H9 (cell line): ENCODE measurements around the gene CLRN3. TPM values are rescaled to one million over a fixed set of nuclear protein-coding genes. Genes with fewer than 3 reads are reported as not detected.

Experiments
- DNase-seq: peaks from one replicate; pipeline ENCODE4 v3.0.0-alpha.2; 2017
- H2AFZ ChIP-seq: one replicate; pipeline ENCODE4 v1.6.1; 2013; ENCODE audit warnings: mild to moderate bottlenecking, low read length, control low read depth, moderate library complexity
- H2AK5ac ChIP-seq: 2 replicates; pipeline ENCODE4 v1.6.1; 2013; ENCODE audit warnings: low read length, control low read depth, mixed read lengths; ENCODE audit not compliant: insufficient read length
- H2BK120ac ChIP-seq: one replicate; pipeline ENCODE4 v1.6.1; 2013; ENCODE audit warnings: low read depth, mild to moderate bottlenecking, low read length, control low read depth, inconsistent platforms; ENCODE audit not compliant: poor library complexity, severe bottlenecking
- H2BK12ac ChIP-seq: 2 replicates; pipeline ENCODE4 v1.6.1; 2013; ENCODE audit warnings: low read length, control low read depth, mixed read lengths, low read depth; ENCODE audit not compliant: insufficient read length
- H2BK15ac ChIP-seq: 2 replicates; pipeline ENCODE4 v1.6.1; 2013; ENCODE audit warnings: low read depth, low read length, control low read depth
- H2BK20ac ChIP-seq: one replicate; pipeline ENCODE4 v1.6.1; 2013; ENCODE audit warnings: low read depth, mild to moderate bottlenecking, low read length, control low read depth, inconsistent platforms; ENCODE audit not compliant: poor library complexity, severe bottlenecking
- H2BK5ac ChIP-seq: 2 replicates; pipeline ENCODE4 v1.6.1; 2013; ENCODE audit warnings: low read length, control low read depth, mixed read lengths; ENCODE audit not compliant: insufficient read length
- H3K14ac ChIP-seq: 2 replicates; pipeline ENCODE4 v1.6.1; 2013; ENCODE audit warnings: low read length, control low read depth; ENCODE audit not compliant: insufficient read depth
- H3K18ac ChIP-seq: 2 replicates; pipeline ENCODE4 v1.6.1; 2013; ENCODE audit warnings: low read depth, mild to moderate bottlenecking, mixed read lengths, low read length, control low read depth; ENCODE audit not compliant: insufficient read length
- H3K23ac ChIP-seq: 2 replicates; pipeline ENCODE4 v1.6.1; 2013; ENCODE audit warnings: low read length, control low read depth, mixed read lengths, low read depth; ENCODE audit not compliant: insufficient read length
- H3K23me2 ChIP-seq: 2 replicates; pipeline ENCODE4 v1.6.1; 2013; ENCODE audit warnings: low read depth, mild to moderate bottlenecking, mixed read lengths, low read length, control low read depth; ENCODE audit not compliant: insufficient read length, poor library complexity, severe bottlenecking
- H3K27ac ChIP-seq: 2 replicates; pipeline ENCODE4 v1.5.1; 2013; ENCODE audit warnings: low read length, control low read depth, mixed read lengths, low read depth; ENCODE audit not compliant: insufficient read length
- H3K27me3 ChIP-seq: 2 replicates; pipeline ENCODE4 v1.6.1; 2013; ENCODE audit warnings: low read length, control low read depth, inconsistent platforms; ENCODE audit not compliant: insufficient read depth
- H3K4ac ChIP-seq: 2 replicates; pipeline ENCODE4 v1.6.1; 2013; ENCODE audit warnings: low read depth, mild to moderate bottlenecking, control low read depth, inconsistent platforms, low read length, moderate library complexity
- H3K4me1 ChIP-seq: 2 replicates; pipeline ENCODE4 v1.6.1; 2013; ENCODE audit warnings: low read length, control low read depth, inconsistent platforms; ENCODE audit not compliant: insufficient read depth
- H3K4me2 ChIP-seq: 2 replicates; pipeline ENCODE4 v1.6.1; 2013; ENCODE audit warnings: low read length, control low read depth, mixed read lengths; ENCODE audit not compliant: insufficient read length, insufficient read depth
- H3K56ac ChIP-seq: 2 replicates; pipeline ENCODE4 v1.6.1; 2013; ENCODE audit warnings: low read depth, mild to moderate bottlenecking, mixed read lengths, low read length, control low read depth; ENCODE audit not compliant: insufficient read length
- H3K79me1 ChIP-seq: 2 replicates; pipeline ENCODE4 v1.6.1; 2013; ENCODE audit warnings: low read depth, mild to moderate bottlenecking, moderate library complexity, low read length, control low read depth, inconsistent platforms; ENCODE audit not compliant: insufficient read depth, poor library complexity, severe bottlenecking
- H3K79me2 ChIP-seq: 2 replicates; pipeline ENCODE4 v1.6.1; 2013; ENCODE audit warnings: low read length, control low read depth, inconsistent platforms; ENCODE audit not compliant: insufficient read depth
- H3K9ac ChIP-seq: 2 replicates; pipeline ENCODE4 v1.6.1; 2013; ENCODE audit warnings: low read length, control low read depth, mixed read lengths; ENCODE audit not compliant: insufficient read length; ENCODE audit errors: extremely low read depth
- H3K9me3 ChIP-seq: one replicate; pipeline ENCODE4 v1.6.1; 2013; ENCODE audit warnings: low read depth, low read length, inconsistent platforms; ENCODE audit not compliant: control insufficient read depth
- H3T11ph ChIP-seq: one replicate; pipeline ENCODE4 v1.6.1; 2013; ENCODE audit warnings: mild to moderate bottlenecking, low read length, control low read depth, inconsistent platforms
- H4K20me1 ChIP-seq: one replicate; pipeline ENCODE4 v1.6.1; 2013; ENCODE audit not compliant: control insufficient read depth, insufficient read length, insufficient read depth
- H4K5ac ChIP-seq: 2 replicates; pipeline ENCODE4 v1.6.1; 2013; ENCODE audit warnings: low read depth, mild to moderate bottlenecking, mixed read lengths, low read length, control low read depth; ENCODE audit not compliant: insufficient read length
- H4K8ac ChIP-seq: replicated peaks from 2 replicates; pipeline ENCODE4 v1.6.1; 2013; ENCODE audit warnings: low read length, control low read depth, mixed read lengths, low read depth; ENCODE audit not compliant: insufficient read length
- H4K91ac ChIP-seq: 2 replicates; pipeline ENCODE4 v1.6.1; 2013; ENCODE audit warnings: low read depth, mild to moderate bottlenecking, moderate library complexity, mixed read lengths, low read length, control low read depth; ENCODE audit not compliant: insufficient read length
- H3K27ac Mint-ChIP-seq, 3 experiments: 2 replicates in 2 of 3; 3 replicates in 1 of 3; pipeline ENCODE4 v1.8.0; 2020 to 2021; ENCODE audit warnings: mixed read lengths in 3 of 3, mild to moderate bottlenecking in 1 of 3, moderate library complexity in 1 of 3
- H3K27me3 Mint-ChIP-seq: 2 replicates; pipeline ENCODE4 v1.8.0; 2021; ENCODE audit warnings: low read depth, mild to moderate bottlenecking, moderate library complexity, mixed read lengths
- H3K36me3 Mint-ChIP-seq, 3 experiments: 2 replicates in 2 of 3; 3 replicates in 1 of 3; pipeline ENCODE4 v1.8.0; 2020 to 2021; ENCODE audit warnings: low read depth in 3 of 3, mixed read lengths in 3 of 3; ENCODE audit not compliant: insufficient read depth in 1 of 3
- H3K4me1 Mint-ChIP-seq, 2 experiments: 2 replicates each; pipeline ENCODE4 v1.8.0; 2020; ENCODE audit warnings: mixed read lengths in 2 of 2
- H3K4me3 Mint-ChIP-seq, 2 experiments: 2 replicates in 1 of 2; 3 replicates in 1 of 2; pipeline ENCODE4 v1.8.0; 2020 to 2021; ENCODE audit warnings: mild to moderate bottlenecking in 2 of 2, mixed read lengths in 2 of 2, moderate library complexity in 1 of 2
- H3K9me3 Mint-ChIP-seq, 2 experiments: 2 replicates in 1 of 2; 3 replicates in 1 of 2; pipeline ENCODE4 v1.8.0; 2020; ENCODE audit warnings: mild to moderate bottlenecking in 2 of 2, mixed read lengths in 2 of 2, moderate library complexity in 1 of 2
- WGBS: extraction: QIAGEN DNeasy Blood & Tissue Kit; methylation state at CpG from one replicate; pipeline ENCODE4 v1.1.7; 2013; ENCODE audit warnings: missing lambda C conversion rate, low lambda C conversion rate, mixed read lengths; ENCODE audit not compliant: insufficient read length; ENCODE audit errors: extremely low coverage; 5-methylcytosine and 5-hydroxymethylcytosine counted together
- total RNA-seq: library from RNA; stranded (reverse); gene quantifications from 2 replicates; pipeline ENCODE4 v1.2.1, GENCODE V29; 2021
- TF ChIP-seq, protein P1 (sequence below): fragments of 200-600 bp; sonication (generic); conservative IDR thresholded peaks from 3 replicates; pipeline ENCODE4 v1.8.0; 2021; ENCODE audit warnings: antibody characterized with exemption, mild to moderate bottlenecking

Gene CLRN3
- total RNA-seq, 1 experiment from 2014 or later = not detected

DNA sequence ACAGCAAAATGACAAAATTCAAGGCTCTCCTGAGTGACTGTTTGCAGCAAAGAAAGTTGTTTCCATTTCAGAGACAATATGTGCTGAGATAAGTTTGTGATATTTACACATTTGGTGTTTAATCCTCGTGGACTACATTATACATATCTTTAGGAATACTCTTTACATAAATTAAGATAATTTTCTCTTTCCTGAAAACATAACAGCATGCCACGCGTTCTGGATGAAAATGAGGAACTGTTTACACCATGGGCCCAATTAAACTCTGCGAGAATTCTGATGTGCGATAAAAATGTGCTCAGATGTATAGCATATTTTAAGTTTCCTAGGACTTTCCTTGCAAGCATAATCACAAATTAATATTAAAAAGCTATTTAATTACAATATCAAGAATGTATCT lies 40.5 kb upstream of the CLRN3 start:
- H3K56ac ChIP-seq = no peak overlapping the region
- no peak overlapping the region for H4K8ac ChIP-seq
- H2BK20ac ChIP-seq = no peak overlapping the region
- H3K14ac ChIP-seq = no peak overlapping the region
- no peak overlapping the region for H2BK5ac ChIP-seq
- no peak overlapping the region for H3K4me3 Mint-ChIP-seq
- H3K18ac ChIP-seq = no peak overlapping the region
- TF ChIP-seq, protein P1, sequence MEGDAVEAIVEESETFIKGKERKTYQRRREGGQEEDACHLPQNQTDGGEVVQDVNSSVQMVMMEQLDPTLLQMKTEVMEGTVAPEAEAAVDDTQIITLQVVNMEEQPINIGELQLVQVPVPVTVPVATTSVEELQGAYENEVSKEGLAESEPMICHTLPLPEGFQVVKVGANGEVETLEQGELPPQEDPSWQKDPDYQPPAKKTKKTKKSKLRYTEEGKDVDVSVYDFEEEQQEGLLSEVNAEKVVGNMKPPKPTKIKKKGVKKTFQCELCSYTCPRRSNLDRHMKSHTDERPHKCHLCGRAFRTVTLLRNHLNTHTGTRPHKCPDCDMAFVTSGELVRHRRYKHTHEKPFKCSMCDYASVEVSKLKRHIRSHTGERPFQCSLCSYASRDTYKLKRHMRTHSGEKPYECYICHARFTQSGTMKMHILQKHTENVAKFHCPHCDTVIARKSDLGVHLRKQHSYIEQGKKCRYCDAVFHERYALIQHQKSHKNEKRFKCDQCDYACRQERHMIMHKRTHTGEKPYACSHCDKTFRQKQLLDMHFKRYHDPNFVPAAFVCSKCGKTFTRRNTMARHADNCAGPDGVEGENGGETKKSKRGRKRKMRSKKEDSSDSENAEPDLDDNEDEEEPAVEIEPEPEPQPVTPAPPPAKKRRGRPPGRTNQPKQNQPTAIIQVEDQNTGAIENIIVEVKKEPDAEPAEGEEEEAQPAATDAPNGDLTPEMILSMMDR = no peak
- H2AFZ ChIP-seq = no peak overlapping the region
- peaks cover 4% of the 10 kb centered on the region; the same call in 1 of the 2 replicates for H3K27me3 Mint-ChIP-seq
- DNase-seq = no peak
- H3K23ac ChIP-seq = no peak overlapping the region
- H3K4me1 ChIP-seq = 0 out of 2 replicates have a peak, but pooled peaks cover 4% of the 10 kb centered on the region
- H4K20me1 ChIP-seq = no peaks in the 10 kb centered on the region
- H2BK12ac ChIP-seq = no peak overlapping the region
- no peak overlapping the region for H2BK120ac ChIP-seq
- H3K79me1 ChIP-seq = no peaks in the 10 kb centered on the region
- no peak overlapping the region for H3T11ph ChIP-seq
- H3K27me3 ChIP-seq = no peaks in the 10 kb centered on the region
- H3K4me2 ChIP-seq = no peak overlapping the region
- H4K5ac ChIP-seq = no peak overlapping the region
- H2BK15ac ChIP-seq = no peak overlapping the region
- H3K36me3 Mint-ChIP-seq = no peaks in the 10 kb centered on the region
- H2AK5ac ChIP-seq = no peak overlapping the region
- H3K9me3 Mint-ChIP-seq = no peaks in the 10 kb centered on the region; a peak in 1 of 5 replicates
- no peaks in the 10 kb centered on the region for H3K23me2 ChIP-seq
- H3K4me1 Mint-ChIP-seq = peaks cover 10 to 11% of the 10 kb centered on the region in 2 experiments
- no peaks in the 10 kb centered on the region for H3K9me3 ChIP-seq
- no peak overlapping the region for H3K27ac ChIP-seq
- no CpG with 5 or more reads among the region's 5 CpGs for WGBS
- no peak overlapping the region for H3K9ac ChIP-seq
- H4K91ac ChIP-seq = no peak overlapping the region
- H3K79me2 ChIP-seq = no peaks in the 10 kb centered on the region
- H3K4ac ChIP-seq = no peak overlapping the region
- no peak overlapping the region for H3K27ac Mint-ChIP-seq
